ENCODE measurements around the gene CTBP1. TPM values are rescaled to one million over a fixed set of nuclear protein-coding genes. Genes with fewer than 3 reads are reported as not detected.

CTBP1 gene
- total RNA-seq, 2 donors from 2014 or later, result 132 to 256 TPM

DNA sequence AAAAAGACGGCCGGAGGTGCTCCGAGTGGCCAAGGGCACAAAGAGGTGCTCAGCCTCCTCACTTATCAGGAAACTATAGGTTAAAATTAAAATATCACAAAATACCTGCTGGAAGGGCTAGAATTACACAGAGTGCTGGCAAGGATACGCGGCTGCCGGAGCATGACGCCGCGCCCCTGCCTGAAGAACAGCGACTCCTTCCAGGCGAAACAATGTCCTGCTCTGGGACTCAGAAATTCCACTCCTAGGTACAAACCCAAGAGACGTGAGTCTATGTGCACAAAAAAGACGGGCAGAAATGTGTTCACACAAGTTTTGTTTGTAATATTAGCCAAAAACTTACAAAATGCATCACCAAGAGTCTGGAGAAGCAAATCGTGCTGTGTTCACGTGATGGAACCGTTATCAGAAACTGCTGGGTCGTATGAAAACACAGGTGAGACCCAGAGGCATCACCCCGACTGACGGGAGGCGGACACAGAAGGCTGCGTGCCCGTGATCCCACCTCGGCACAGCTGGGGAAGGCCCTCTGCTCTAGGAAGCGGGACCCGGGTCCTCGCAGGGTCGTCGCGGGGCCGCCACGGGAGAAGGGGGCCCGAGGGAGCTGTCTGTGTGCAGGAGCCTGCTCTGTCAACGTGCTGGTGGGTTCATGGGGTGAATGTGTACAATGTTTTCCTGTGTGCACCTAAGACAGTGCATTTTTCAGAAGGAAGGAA lies 27.6 kb downstream of the CTBP1 start:
- ATAC-seq (ENCODE audit: insufficient number of reproducible peaks, low FRiP score, low read depth) (no peak), DNase-seq (ENCODE audit: low spot score) (no peak)
- Histone ChIP-seq H3K36me3 (peaks cover 46% of the 10 kb centered on the region), H3K27me3 (replicated peaks; ENCODE audit: insufficient read depth) (no peaks in the 10 kb centered on the region), H3K4me1 (ENCODE audit: control insufficient read depth in 1 of 2, low read depth in 2 of 2) (no peaks in the 10 kb centered on the region), H3K27ac (no peak overlapping the region), H3K4me3 (no peak overlapping the region), H3K9me3 (no peaks in the 10 kb centered on the region)
- TF ChIP-seq, protein P1, sequence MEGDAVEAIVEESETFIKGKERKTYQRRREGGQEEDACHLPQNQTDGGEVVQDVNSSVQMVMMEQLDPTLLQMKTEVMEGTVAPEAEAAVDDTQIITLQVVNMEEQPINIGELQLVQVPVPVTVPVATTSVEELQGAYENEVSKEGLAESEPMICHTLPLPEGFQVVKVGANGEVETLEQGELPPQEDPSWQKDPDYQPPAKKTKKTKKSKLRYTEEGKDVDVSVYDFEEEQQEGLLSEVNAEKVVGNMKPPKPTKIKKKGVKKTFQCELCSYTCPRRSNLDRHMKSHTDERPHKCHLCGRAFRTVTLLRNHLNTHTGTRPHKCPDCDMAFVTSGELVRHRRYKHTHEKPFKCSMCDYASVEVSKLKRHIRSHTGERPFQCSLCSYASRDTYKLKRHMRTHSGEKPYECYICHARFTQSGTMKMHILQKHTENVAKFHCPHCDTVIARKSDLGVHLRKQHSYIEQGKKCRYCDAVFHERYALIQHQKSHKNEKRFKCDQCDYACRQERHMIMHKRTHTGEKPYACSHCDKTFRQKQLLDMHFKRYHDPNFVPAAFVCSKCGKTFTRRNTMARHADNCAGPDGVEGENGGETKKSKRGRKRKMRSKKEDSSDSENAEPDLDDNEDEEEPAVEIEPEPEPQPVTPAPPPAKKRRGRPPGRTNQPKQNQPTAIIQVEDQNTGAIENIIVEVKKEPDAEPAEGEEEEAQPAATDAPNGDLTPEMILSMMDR (IDR thresholded peaks at IDR 0.05), result no peak

DNA sequence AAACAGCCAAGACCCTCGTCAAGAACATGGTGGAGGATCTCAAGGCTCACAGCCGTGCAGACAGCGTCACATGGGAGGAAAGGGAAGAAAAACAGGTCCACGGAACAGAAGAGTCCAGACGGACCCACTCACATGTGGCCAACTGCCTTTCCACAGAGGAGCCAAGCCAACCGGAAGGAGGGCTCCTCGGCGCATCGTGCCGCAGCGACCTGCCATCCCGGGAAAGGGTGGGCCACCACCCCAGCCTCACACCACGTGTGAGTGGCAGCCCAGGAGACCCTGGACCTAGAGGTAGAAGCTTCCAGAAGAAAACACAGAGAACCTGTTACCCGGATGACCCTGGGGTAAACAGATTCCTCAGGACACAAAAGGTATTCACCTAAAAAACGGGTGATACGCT lies 28.4 kb downstream of the CTBP1 start:
- ATAC-seq (ENCODE audit: insufficient number of reproducible peaks, low FRiP score, low read depth) (no peak), DNase-seq (ENCODE audit: low spot score) (no peak)
- H3K9me3 ChIP-seq, result no peaks in the 10 kb centered on the region
- H3K36me3 ChIP-seq, result peaks cover 47% of the 10 kb centered on the region
- no peak overlapping the region for H3K27ac ChIP-seq
- H3K27me3 ChIP-seq (replicated peaks; ENCODE audit: insufficient read depth), result no peaks in the 10 kb centered on the region
- no peaks in the 10 kb centered on the region for H3K4me1 ChIP-seq (ENCODE audit: control insufficient read depth in 1 of 2, low read depth in 2 of 2)
- H3K4me3 ChIP-seq, result no peak overlapping the region
- TF ChIP-seq, protein P1 (IDR thresholded peaks at IDR 0.05), result no peak

DNA sequence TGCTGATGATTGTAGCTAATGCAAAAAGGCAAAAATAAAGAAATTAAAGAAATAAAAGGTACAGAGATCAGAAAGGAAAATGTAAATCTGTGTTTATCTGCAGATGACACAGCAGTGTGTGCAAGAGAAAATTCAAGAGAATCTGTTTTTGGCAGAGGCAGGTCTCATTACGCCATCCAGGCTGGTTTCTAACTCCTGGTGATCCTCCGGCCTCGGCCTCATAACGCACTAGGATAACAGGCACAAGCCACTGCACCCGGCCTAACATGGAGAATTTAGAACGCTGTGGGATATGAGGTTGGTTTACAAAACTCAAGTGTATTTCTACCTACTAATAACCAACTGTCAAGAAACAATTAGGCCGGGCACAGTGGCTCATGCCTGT lies 29.4 kb downstream of the CTBP1 start:
- TF ChIP-seq, protein P1 (IDR thresholded peaks at IDR 0.05), result no peak
- Histone ChIP-seq H3K4me3 (no peak overlapping the region), H3K27me3 (replicated peaks; ENCODE audit: insufficient read depth) (no peaks in the 10 kb centered on the region), H3K4me1 (ENCODE audit: control insufficient read depth in 1 of 2, low read depth in 2 of 2) (no peaks in the 10 kb centered on the region), H3K27ac (no peak overlapping the region), H3K9me3 (no peaks in the 10 kb centered on the region), H3K36me3 (peaks cover 51% of the 10 kb centered on the region)
- DNase-seq (ENCODE audit: low spot score), result no peak
- no peak for ATAC-seq (ENCODE audit: insufficient number of reproducible peaks, low FRiP score, low read depth)

DNA sequence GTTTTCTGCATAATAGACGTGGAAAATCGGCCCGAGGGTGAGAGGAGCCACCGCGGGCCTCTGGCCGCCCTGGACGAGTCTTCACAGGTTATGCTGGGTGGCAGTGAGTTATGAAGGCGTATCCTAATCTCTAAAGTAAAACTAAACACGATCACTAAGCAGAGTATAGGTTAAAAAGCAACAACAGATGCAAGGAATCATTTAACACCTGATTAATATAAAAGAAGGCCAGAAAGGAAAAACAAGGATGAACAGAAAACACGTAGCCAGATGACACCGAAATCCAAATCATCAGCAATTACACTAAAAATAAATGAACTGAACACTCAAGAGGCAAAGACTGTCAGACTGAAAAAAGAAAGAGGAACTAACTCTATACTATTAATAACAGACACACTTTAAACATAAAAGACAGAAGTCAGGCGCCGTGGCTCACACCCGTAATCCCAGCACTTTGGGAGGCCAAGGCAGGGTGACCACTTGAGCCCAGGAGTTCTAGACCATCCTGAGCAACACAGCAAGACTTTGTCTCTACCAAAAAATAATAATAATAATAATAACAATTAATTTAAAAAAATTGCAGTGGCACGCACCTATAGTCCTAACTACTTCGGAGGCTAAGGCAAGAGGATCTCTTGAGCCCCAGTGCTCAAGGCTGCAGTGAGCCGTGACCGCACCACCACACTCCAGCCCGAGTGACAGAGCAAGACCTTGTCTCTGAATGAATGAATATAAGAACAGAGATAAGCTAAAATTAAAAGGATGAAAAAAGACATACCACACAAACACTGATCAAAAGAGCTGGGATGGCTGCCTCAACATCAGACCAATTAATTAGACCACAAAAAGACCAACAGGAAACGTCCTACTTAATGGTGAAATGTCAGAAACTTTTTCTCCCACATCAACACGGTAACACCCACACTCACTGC lies 30.0 kb downstream of the CTBP1 start:
- Histone ChIP-seq H3K27me3 (replicated peaks; ENCODE audit: insufficient read depth) (no peaks in the 10 kb centered on the region), H3K9me3 (no peaks in the 10 kb centered on the region), H3K4me1 (ENCODE audit: control insufficient read depth in 1 of 2, low read depth in 2 of 2) (no peaks in the 10 kb centered on the region), H3K4me3 (no peak overlapping the region), H3K36me3 (peaks cover 50% of the 10 kb centered on the region), H3K27ac (no peak overlapping the region)
- DNase-seq (ENCODE audit: low spot score), result no peak
- TF ChIP-seq, protein P1 (IDR thresholded peaks at IDR 0.05), result no peak
- no peak for ATAC-seq (ENCODE audit: insufficient number of reproducible peaks, low FRiP score, low read depth)

DNA sequence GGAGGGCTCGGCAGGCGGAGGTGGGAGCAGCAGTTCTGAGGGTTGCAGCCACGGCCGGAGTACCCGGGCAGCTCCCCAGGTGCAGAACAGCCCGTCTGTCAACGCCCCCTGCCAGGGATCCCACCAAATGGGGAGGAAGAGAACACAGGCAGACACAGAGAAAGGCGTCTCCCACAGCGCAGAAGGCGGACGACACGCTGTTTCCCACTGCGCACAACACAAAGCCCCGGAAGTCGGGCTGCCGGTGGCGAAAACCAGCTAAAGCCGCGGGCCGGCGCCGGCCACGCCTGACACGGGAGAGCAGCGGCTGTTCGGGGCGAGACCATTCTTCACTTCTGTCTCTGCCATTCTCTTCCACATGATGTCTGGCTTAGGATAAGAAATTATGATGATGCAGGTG lies 31.6 kb downstream of the CTBP1 start:
- no peaks in the 10 kb centered on the region for H3K27me3 ChIP-seq (replicated peaks; ENCODE audit: insufficient read depth)
- DNase-seq (ENCODE audit: low spot score), result no peak
- TF ChIP-seq, protein P1 (IDR thresholded peaks at IDR 0.05), result no peak
- H3K36me3 ChIP-seq, result peaks cover 48% of the 10 kb centered on the region
- H3K27ac ChIP-seq, result no peak overlapping the region
- H3K9me3 ChIP-seq, result no peaks in the 10 kb centered on the region
- H3K4me3 ChIP-seq, result no peak overlapping the region
- ATAC-seq (ENCODE audit: insufficient number of reproducible peaks, low FRiP score, low read depth), result no peak
- H3K4me1 ChIP-seq (ENCODE audit: control insufficient read depth in 1 of 2, low read depth in 2 of 2), result peaks cover 0 to 4% of the 10 kb centered on the region in 2 donors
